RPMI7951 (cell line): ENCODE results near the gene APRT. TPM values are rescaled to one million over a fixed set of nuclear protein-coding genes. Genes with fewer than 3 reads are reported as not detected.

Experiments used
- DNase-seq: peaks from one replicate; pipeline ENCODE4 v3.0.0-alpha.2; 2012; ENCODE audit warnings: low read depth
- total RNA-seq: library from RNA; depleted of rRNA; stranded (reverse); fragments of >200 nt; shearing (Covaris generic); gene quantifications from 2 replicates; pipeline ENCODE4 v1.2.3, GENCODE V29; 2014; rRNA removed

APRT gene
- total RNA-seq, result 122 and 184 TPM in 2 replicates

- DNase-seq, result peak; percentile 90
Measured at GRCh38 chr16:88811769-88812512, at the start of gene APRT. Gene APRT, minus strand, starts transcription at chr16:88811928. Its CDS starts 29 bp downstream, at chr16:88811899.

GRCh38 chr16:88861359-88861758, 49.6 kb upstream of the APRT start:
- DNase-seq, result no peak

- DNase-seq, result no peak
Measured at GRCh38 chr16:88859381-88860091, 47.8 kb upstream of the APRT start.

- DNase-seq, result peak; percentile 68
Measured at GRCh38 chr16:88857728-88858339, 46.1 kb upstream of the APRT start.

GRCh38 chr16:88856828-88857727, 45.4 kb upstream of the APRT start, which contains the start of the genes GALNS and TRAPPC2L:
Gene GALNS, minus strand, starts transcription at chr16:88856947. Its CDS starts 70 bp downstream, at chr16:88856877.
Gene TRAPPC2L, plus strand, starts transcription at chr16:88857127. Its CDS starts 24 bp downstream, at chr16:88857151.
- peak; percentile 88 for DNase-seq

GRCh38 chr16:88856122-88856827, 44.5 kb upstream of the APRT start:
- DNase-seq, result no peak

GRCh38 chr16:88855736-88856121, 44.0 kb upstream of the APRT start:
- no peak for DNase-seq

- no peak for DNase-seq
Measured at GRCh38 chr16:88855176-88855575, 43.4 kb upstream of the APRT start.

GRCh38 chr16:88854306-88855111, 42.8 kb upstream of the APRT start:
- no peak for DNase-seq

GRCh38 chr16:88853325-88853941, 41.7 kb upstream of the APRT start:
- DNase-seq, result no peak

- no peak for DNase-seq
Measured at GRCh38 chr16:88851616-88852015, 39.9 kb upstream of the APRT start.

- DNase-seq, result no peak
Measured at GRCh38 chr16:88850531-88851199, 38.9 kb upstream of the APRT start.

- DNase-seq, result no peak
Measured at GRCh38 chr16:88848557-88848956, 36.8 kb upstream of the APRT start.

- DNase-seq, result no peak
Measured at GRCh38 chr16:88847654-88848053, 35.9 kb upstream of the APRT start.

GRCh38 chr16:88846088-88846487, 34.4 kb upstream of the APRT start:
- no peak for DNase-seq

- DNase-seq, result no peak
Measured at GRCh38 chr16:88844419-88845036, 32.8 kb upstream of the APRT start.

- no peak for DNase-seq
Measured at GRCh38 chr16:88843256-88843655, 31.5 kb upstream of the APRT start.

GRCh38 chr16:88842806-88843205, 31.1 kb upstream of the APRT start:
- no peak for DNase-seq
